ENCODE data around the gene QKI.

GRCh38 chr6:163530406-163530805 is 115.9 kb downstream of the QKI start:
- no peak for TF ChIP-seq HIC1 (tag by site-specific recombination; IDR thresholded peaks at IDR 0.05)
- TF ChIP-seq ZNF544 (tag by site-specific recombination; IDR thresholded peaks at IDR 0.05), result no peak
- no peak for TF ChIP-seq YY1 (tag by site-specific recombination; IDR thresholded peaks at IDR 0.05)
- TF ChIP-seq CTCF (tag by site-specific recombination; IDR thresholded peaks at IDR 0.05), result no peak
- TF ChIP-seq ZNF747 (tag by site-specific recombination; IDR thresholded peaks at IDR 0.05), result no peak
- TF ChIP-seq ZNF280D (tag by site-specific recombination; IDR thresholded peaks at IDR 0.05), result no peak
- no peak for TF ChIP-seq ZIC2 (tag by site-specific recombination; IDR thresholded peaks at IDR 0.05)
- TF ChIP-seq SP7 (tag by site-specific recombination; IDR thresholded peaks at IDR 0.05), result no peak
- TF ChIP-seq REST (tag by site-specific recombination; IDR thresholded peaks at IDR 0.05), result no peak

Measured in HEK293 (cell line).